CD14-positive monocyte (primary cell): ENCODE data around the gene PSMB5. TPM values are rescaled to one million over a fixed set of nuclear protein-coding genes. Genes with fewer than 3 reads are reported as not detected.

Experiments
- DNase-seq, 3 donors: peaks; one replicate each; pipeline ENCODE4 v3.0.0-alpha.2; 2011 to 2022
- H2AFZ ChIP-seq: 2 replicates; pipeline ENCODE4 v1.6.0; 2012; ENCODE audit warnings: mild to moderate bottlenecking, low read depth, low read length, inconsistent platforms; ENCODE audit not compliant: insufficient read depth, poor library complexity, severe bottlenecking
- H3K27ac ChIP-seq, 2 donors: 1 replicate in 1 of 2; 2 replicates in 1 of 2; pipeline ENCODE4 v1.5.1; 2012 to 2013; ENCODE audit warnings: low read length in 2 of 2, control low read depth in 1 of 2, inconsistent platforms in 1 of 2, low read depth in 1 of 2, mild to moderate bottlenecking in 1 of 2
- H3K27me3 ChIP-seq, 2 donors: one replicate each; pipeline versions ENCODE4 v1.6.0 to v1.6.1; 2011 to 2013; ENCODE audit warnings: low read length in 2 of 2; ENCODE audit not compliant: control insufficient read depth in 2 of 2, insufficient read depth in 2 of 2
- H3K36me3 ChIP-seq, 2 donors: replicated peaks in 1 of 2; 1 replicate in 1 of 2; 2 replicates in 1 of 2; pipeline versions ENCODE4 v1.5.1 to v1.6.1; 2012 to 2013; ENCODE audit warnings: low read length in 2 of 2, control low read depth in 1 of 2, inconsistent platforms in 1 of 2, mild to moderate bottlenecking in 1 of 2; ENCODE audit not compliant: insufficient read depth in 2 of 2, control insufficient read depth in 1 of 2
- H3K4me1 ChIP-seq, 2 donors: 1 replicate in 1 of 2; 2 replicates in 1 of 2; pipeline versions ENCODE4 v1.5.1 to v1.6.1; 2012 to 2013; ENCODE audit warnings: low read length in 2 of 2, control low read depth in 1 of 2, inconsistent platforms in 1 of 2, mild to moderate bottlenecking in 1 of 2, moderate library complexity in 1 of 2; ENCODE audit not compliant: insufficient read depth in 2 of 2, control insufficient read depth in 1 of 2
- H3K4me2 ChIP-seq: replicated peaks from 2 replicates; pipeline ENCODE3; 2012; ENCODE audit warnings: low read length, moderate library complexity, mild to moderate bottlenecking; ENCODE audit not compliant: poor library complexity, severe bottlenecking; ENCODE audit errors: extremely low read depth
- H3K4me3 ChIP-seq, 3 experiments: fragments of 200-600 bp in 1 of 3; sonication (generic) in 1 of 3; replicated peaks in 1 of 3; 1 replicate in 2 of 3; 2 replicates in 1 of 3; pipeline ENCODE4 v1.5.1; 2011 to 2013; ENCODE audit warnings: low read length in 3 of 3, mild to moderate bottlenecking in 3 of 3, control low read depth in 2 of 3, low read depth in 2 of 3, inconsistent platforms in 1 of 3, moderate library complexity in 1 of 3
- H3K79me2 ChIP-seq: 2 replicates; pipeline ENCODE4 v1.6.0; 2012; ENCODE audit warnings: mild to moderate bottlenecking, control low read depth, inconsistent platforms, low read length, moderate library complexity; ENCODE audit not compliant: insufficient read depth
- H3K9ac ChIP-seq: 2 replicates; pipeline ENCODE4 v1.6.0; 2017; ENCODE audit warnings: low read length, mild to moderate bottlenecking; ENCODE audit not compliant: insufficient read depth, poor library complexity, severe bottlenecking
- H3K9me3 ChIP-seq, 2 donors: replicated peaks in 1 of 2; 1 replicate in 1 of 2; 2 replicates in 1 of 2; pipeline versions ENCODE4 v1.5.1 to v1.6.1; 2012 to 2013; ENCODE audit warnings: low read length in 2 of 2, control low read depth in 1 of 2; ENCODE audit not compliant: control insufficient read depth in 1 of 2, insufficient read depth in 1 of 2
- H4K20me1 ChIP-seq: 2 replicates; pipeline ENCODE4 v1.6.0; 2012; ENCODE audit warnings: mild to moderate bottlenecking, low read length, control low read depth, moderate library complexity; ENCODE audit not compliant: insufficient read depth
- H3K27ac Mint-ChIP-seq, 7 donors: one replicate each; pipeline ENCODE4 v1.8.0; 2020; ENCODE audit warnings: mild to moderate bottlenecking in 7 of 7, mixed read lengths in 7 of 7, moderate library complexity in 6 of 7, inconsistent platforms in 2 of 7
- H3K27me3 Mint-ChIP-seq, 3 donors: one replicate each; pipeline ENCODE4 v1.8.0; 2021 to 2022; ENCODE audit warnings: low read depth in 3 of 3, mild to moderate bottlenecking in 3 of 3, mixed read lengths in 3 of 3, moderate library complexity in 3 of 3, inconsistent platforms in 1 of 3
- H3K36me3 Mint-ChIP-seq, 2 donors: one replicate each; pipeline ENCODE4 v1.8.0; 2020; ENCODE audit warnings: mixed read lengths in 2 of 2, inconsistent platforms in 1 of 2, mild to moderate bottlenecking in 1 of 2
- H3K4me1 Mint-ChIP-seq: one replicate; pipeline ENCODE4 v1.8.0; 2020; ENCODE audit warnings: mild to moderate bottlenecking, mixed read lengths
- H3K4me3 Mint-ChIP-seq, 2 donors: one replicate each; pipeline ENCODE4 v1.8.0; 2020; ENCODE audit warnings: mild to moderate bottlenecking in 2 of 2, mixed read lengths in 2 of 2, moderate library complexity in 1 of 2
- H3K9me3 Mint-ChIP-seq, 7 donors: one replicate each; pipeline ENCODE4 v1.8.0; 2020 to 2022; ENCODE audit warnings: mixed read lengths in 7 of 7, mild to moderate bottlenecking in 6 of 7, moderate library complexity in 6 of 7, inconsistent platforms in 2 of 7
- WGBS: methylation state at CpG from one replicate; pipeline ENCODE4 v1.1.5; 2013; ENCODE audit warnings: missing lambda C conversion rate; ENCODE audit not compliant: insufficient coverage; 5-methylcytosine and 5-hydroxymethylcytosine counted together
- intact Hi-C, 2 donors: fragments of 100-400 bp; cut with micrococcal nuclease; formaldehyde crosslinking; loops; one replicate each; pipeline versions ENCODE4 v1.15.0 to v1.15.1; 2023
- polyA plus RNA-seq, 3 donors: library from polyadenylated mRNA; depleted of rRNA in 1 of 3; unstranded in 2 of 3; stranded (reverse) in 1 of 3; fragments of 300-500 nt in 2 of 3; fragments of >200 nt in 1 of 3; fragmentation: Illumina TruSeq in 2 of 3; gene quantifications; 1 replicate in 2 of 3; 2 replicates in 1 of 3; pipeline ENCODE4 v1.2.3, GENCODE V29; 2012 to 2021
- TF ChIP-seq, protein P1 (sequence below): fragments of 200-600 bp; IDR thresholded peaks from one replicate; pipeline ENCODE4 v1.8.0; 2022; ENCODE audit warnings: antibody characterized with exemption, mild to moderate bottlenecking

The PSMB5 gene
- polyA plus RNA-seq, 3 donors, result 16.8 to 61.8 (median 57.6) TPM

DNA sequence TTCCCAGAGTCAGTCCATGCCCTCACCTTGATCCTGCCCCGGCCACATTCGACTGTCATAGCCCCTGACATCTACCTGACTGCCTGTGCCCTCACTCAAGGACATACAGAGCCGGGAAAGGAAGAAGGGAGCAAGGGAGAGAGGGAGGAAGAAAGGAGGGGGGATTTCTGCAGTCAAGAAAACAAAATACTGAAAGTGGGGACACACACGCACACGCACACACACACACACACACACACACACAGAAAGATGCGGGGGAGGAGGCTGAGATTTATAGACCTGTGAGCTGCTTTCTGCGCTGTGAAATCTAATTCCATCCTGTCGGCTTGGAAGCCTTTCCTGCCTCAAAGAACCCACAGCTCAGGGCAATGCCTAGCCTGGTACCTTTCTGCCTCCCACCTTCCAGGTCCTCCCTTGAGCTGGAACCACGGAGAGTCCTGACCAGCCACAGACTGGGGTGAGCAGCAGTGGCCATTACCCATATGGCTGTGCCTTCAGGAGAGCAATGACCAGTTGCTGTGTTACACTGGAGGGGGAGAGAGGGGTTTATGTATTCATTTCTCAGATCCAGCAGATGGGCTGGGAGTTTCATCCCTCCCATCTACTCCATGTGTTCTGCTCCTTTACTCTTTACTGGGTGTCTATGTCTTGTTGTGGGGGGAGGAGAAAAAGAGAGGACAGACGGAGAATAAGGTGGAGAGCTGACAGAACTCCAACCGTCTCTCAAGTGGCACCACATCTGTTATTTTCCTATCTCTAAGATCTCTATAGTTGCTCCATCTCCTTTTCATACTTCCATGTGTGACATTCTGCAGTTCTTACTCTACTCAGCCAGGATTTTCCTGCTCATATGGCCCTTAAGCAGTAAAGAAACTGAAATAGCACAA, 37.7 kb downstream of the PSMB5 start:
- Mint-ChIP-seq H3K4me1 (peaks cover 5% of the 10 kb centered on the region), H3K36me3 (peaks cover 22 to 28% of the 10 kb centered on the region in 2 donors), H3K4me3 (no peak overlapping the region), H3K9me3 (no peaks in the 10 kb centered on the region), H3K27me3 (peaks cover 0 to under 1% (median 0%) of the 10 kb centered on the region in 3 donors), H3K27ac (no peak overlapping the region)
- Histone ChIP-seq H3K27ac (no peak overlapping the region), H2AFZ (no peak overlapping the region), H3K9me3 (no peaks in the 10 kb centered on the region), H3K4me3 (no peak overlapping the region), H3K79me2 (no peaks in the 10 kb centered on the region), H3K9ac (no peak overlapping the region), H3K27me3 (no peaks in the 10 kb centered on the region), H3K4me2 (no peak overlapping the region), H3K4me1 (no peaks in the 10 kb centered on the region), H3K36me3 (peaks cover 5 to 24% of the 10 kb centered on the region in 2 donors), H4K20me1 (no peaks in the 10 kb centered on the region)
- DNase-seq, result no peak
- WGBS, result 89% methylated on average over 3 of the region's 11 CpGs
- TF ChIP-seq, protein P1, sequence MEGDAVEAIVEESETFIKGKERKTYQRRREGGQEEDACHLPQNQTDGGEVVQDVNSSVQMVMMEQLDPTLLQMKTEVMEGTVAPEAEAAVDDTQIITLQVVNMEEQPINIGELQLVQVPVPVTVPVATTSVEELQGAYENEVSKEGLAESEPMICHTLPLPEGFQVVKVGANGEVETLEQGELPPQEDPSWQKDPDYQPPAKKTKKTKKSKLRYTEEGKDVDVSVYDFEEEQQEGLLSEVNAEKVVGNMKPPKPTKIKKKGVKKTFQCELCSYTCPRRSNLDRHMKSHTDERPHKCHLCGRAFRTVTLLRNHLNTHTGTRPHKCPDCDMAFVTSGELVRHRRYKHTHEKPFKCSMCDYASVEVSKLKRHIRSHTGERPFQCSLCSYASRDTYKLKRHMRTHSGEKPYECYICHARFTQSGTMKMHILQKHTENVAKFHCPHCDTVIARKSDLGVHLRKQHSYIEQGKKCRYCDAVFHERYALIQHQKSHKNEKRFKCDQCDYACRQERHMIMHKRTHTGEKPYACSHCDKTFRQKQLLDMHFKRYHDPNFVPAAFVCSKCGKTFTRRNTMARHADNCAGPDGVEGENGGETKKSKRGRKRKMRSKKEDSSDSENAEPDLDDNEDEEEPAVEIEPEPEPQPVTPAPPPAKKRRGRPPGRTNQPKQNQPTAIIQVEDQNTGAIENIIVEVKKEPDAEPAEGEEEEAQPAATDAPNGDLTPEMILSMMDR, result no peak
- intact Hi-C loops, result no loop called here

DNA sequence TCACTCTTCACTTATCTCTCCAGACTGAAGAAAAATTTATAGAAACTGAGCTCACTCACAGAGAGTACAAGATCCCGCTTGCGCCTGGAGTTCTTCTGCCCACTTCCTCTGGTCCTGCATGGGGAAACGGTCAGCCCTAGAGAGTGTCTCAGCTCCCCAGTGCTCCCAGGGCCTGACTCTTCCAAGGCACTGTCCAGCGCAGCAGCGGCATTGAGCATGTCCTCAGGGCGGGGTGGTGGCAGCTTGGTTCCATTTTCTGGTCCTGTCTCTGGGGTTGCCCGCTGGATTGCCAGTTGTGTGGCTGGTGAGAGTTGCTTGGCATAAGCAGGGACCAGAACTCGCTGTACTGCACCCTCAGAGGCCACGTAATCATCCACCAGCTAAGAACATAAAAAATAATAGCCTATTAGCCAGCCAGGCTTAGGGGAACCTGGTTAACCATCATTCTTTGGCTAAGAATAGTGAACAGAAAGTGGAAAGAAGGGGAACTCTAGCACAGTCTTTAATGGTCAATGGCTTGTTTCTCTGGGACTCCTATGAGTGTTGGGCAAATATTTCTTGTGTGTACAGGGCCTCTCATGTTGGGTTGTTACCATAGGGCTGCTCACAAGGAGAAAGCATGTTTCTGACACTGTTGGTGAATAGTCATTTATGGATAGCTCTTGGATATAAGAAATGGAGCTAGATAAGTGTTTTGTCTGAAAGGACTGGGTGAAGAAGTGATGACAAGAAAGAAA, 38.6 kb downstream of the PSMB5 start:
- TF ChIP-seq, protein P1, result no peak

More for the DNA sequence above, 38.6 kb downstream of the PSMB5 start:
- no peak overlapping the region for H3K4me3 Mint-ChIP-seq
- Histone ChIP-seq H3K4me3 (no peak overlapping the region), H3K36me3 (peaks cover 5 to 24% of the 10 kb centered on the region in 2 donors), H3K79me2 (no peaks in the 10 kb centered on the region), H4K20me1 (no peaks in the 10 kb centered on the region), H2AFZ (no peak overlapping the region), H3K27ac (no peak overlapping the region), H3K4me1 (no peaks in the 10 kb centered on the region), H3K9ac (no peak overlapping the region), H3K9me3 (no peaks in the 10 kb centered on the region), H3K4me2 (no peak overlapping the region), H3K27me3 (no peaks in the 10 kb centered on the region)
- peaks cover 31% of the 10 kb centered on the region in 2 donors for H3K36me3 Mint-ChIP-seq
- intact Hi-C loops, result no loop called here
- H3K9me3 Mint-ChIP-seq, result no peaks in the 10 kb centered on the region
- H3K27me3 Mint-ChIP-seq, result peaks cover 0 to 1% (median 0%) of the 10 kb centered on the region in 3 donors
- WGBS, result 80% methylated on average over 5 of the region's 9 CpGs
- DNase-seq, result no peak
- no peak overlapping the region for H3K27ac Mint-ChIP-seq
- H3K4me1 Mint-ChIP-seq, result peaks cover 5% of the 10 kb centered on the region
